C4-2B (cell line): ENCODE results near the gene NR1D2.

Experiments
- H3K27ac ChIP-seq: fragments of 450-650 bp; 2 replicates; pipeline ENCODE4 v1.5.1; 2017
- CTCF ChIP-seq: fragments of 450-650 bp; conservative IDR thresholded peaks from 2 replicates; pipeline ENCODE4 v1.5.1; 2017; ENCODE audit warnings: mild to moderate bottlenecking
- ZFX ChIP-seq: fragments of 450-650 bp; IDR thresholded peaks from 2 replicates; pipeline ENCODE4 v1.6.1; 2017

The NR1D2 gene

GRCh38 chr3:23964537-23965235, 19.6 kb downstream of the NR1D2 start:
- TF ChIP-seq CTCF: peak; percentile 11
- TF ChIP-seq ZFX: no peak
- H3K27ac ChIP-seq: no peak overlapping the region

GRCh38 chr3:23966328-23966727, 21.2 kb downstream of the NR1D2 start:
- TF ChIP-seq ZFX (no peak), CTCF (no peak)
- H3K27ac ChIP-seq: no peak overlapping the region

GRCh38 chr3:23968463-23969184, 23.5 kb downstream of the NR1D2 start:
- TF ChIP-seq ZFX (no peak), CTCF (no peak)
- no peak overlapping the region for H3K27ac ChIP-seq

GRCh38 chr3:23969393-23969792, 24.3 kb downstream of the NR1D2 start:
- no peak for TF ChIP-seq CTCF
- H3K27ac ChIP-seq: no peak overlapping the region

- no peak for TF ChIP-seq CTCF
- TF ChIP-seq ZFX: no peak
- H3K27ac ChIP-seq: no peak overlapping the region
Observed at GRCh38 chr3:23971684-23972083, 26.6 kb downstream of the NR1D2 start.

- no peak overlapping the region for H3K27ac ChIP-seq
- TF ChIP-seq ZFX: no peak
- TF ChIP-seq CTCF: no peak
Observed at GRCh38 chr3:23976555-23976954, 31.5 kb downstream of the NR1D2 start.

GRCh38 chr3:23979569-23979968, 34.5 kb downstream of the NR1D2 start:
- TF ChIP-seq CTCF (no peak), ZFX (no peak)
- H3K27ac ChIP-seq: no peak overlapping the region
